ENCODE measurements around the gene SCTR.

The SCTR gene

GRCh38 chr2:119402645-119403560, 121.4 kb downstream of the SCTR start:
- DNase-seq, result no peak

- no peak for DNase-seq
Measured at GRCh38 chr2:119402106-119402505, 122.2 kb downstream of the SCTR start.

DNA sequence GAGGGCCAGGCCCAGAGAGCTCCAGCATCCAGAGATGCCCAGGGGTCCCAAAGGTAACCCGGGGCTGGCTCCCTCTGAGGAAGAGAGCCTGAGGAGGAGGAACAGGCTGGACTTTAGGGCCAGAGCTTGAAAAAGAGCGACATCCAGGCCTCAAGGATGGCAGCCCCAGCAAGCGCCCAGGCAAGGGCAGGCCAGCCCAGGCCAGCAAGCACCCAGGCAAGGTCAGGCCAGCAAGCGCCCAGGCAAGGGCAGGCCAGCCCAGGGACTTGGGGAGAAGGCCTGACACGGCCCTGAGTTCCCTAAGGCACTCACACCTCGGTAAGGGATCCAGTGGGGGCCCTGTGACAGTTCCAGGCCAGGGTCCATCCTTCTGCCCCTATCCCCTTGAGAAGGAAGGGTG, 127.1 kb downstream of the SCTR start:
- DNase-seq, result no peak

DNA sequence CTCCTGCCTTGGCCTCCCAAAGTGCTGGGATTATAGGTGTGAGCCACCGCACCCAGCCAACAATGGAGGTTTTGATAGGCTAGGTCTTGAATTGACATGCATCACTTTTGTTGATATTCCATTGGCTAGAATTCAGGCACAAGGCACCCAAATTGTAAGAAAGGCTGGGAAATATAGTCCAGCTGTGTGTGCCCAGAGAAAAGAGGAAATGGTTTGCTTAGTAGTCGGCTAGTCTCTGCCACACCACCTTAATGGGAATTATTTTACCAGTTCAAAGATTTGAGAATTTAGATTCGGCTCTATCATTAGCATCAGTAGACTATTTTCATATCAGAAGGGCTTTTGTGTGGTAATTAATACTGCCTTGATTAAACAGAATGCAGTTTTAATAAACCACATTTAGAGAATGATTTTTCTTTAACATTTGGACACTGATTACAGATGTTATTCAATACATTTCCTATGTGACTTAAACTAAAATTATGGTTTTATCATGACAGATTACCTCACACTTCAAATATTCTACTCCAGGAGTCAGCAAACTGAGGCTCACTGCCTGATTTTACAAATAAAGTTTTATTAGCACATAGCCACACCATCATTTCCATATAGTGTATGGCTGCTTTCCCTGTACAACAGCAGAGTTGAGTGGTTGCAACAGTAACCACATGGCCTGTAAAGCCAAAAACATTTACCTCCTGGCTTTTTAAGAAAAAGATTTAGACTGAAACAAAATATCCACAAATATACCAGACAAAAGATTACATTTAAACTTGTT, 130.1 kb downstream of the SCTR start:
- DNase-seq, result no peak

Data from right forelimb (tissue), 1 donor.